HG03045 (cell line): ENCODE results near the gene MRPL11.

Source experiments
- ATAC-seq: cut with Tn5 transposase; IDR thresholded peaks from one replicate; pipeline ENCODE4 v1.9.1; 2021; ENCODE audit warnings: mild to moderate bottlenecking, moderate library complexity; ENCODE audit not compliant: unreplicated experiment

MRPL11 gene

GRCh38 chr11:66408488-66409214 is 30.0 kb downstream of the MRPL11 start:
- no peak for ATAC-seq

DNA sequence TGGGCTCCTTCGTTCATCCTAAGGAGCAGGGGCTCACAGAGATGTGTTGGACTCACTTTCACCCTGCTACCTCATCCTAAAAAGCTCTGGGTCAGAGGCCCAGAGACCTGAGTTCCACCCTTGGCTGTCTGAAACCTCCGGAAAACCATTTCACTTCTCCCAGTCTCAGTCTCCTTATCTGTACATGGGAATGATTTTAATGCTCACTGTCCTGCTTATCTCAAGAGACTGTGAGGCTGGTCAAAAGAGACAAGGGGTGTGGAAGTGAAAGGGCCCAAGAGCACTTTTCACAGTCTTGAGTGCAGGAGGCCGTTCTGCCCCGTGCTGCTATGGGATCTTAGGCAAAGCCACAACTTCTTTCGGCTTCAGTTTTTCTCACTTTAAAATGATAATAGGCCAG is 31.0 kb downstream of the MRPL11 start:
- ATAC-seq = no peak

- no peak for ATAC-seq
Observed at GRCh38 chr11:66393954-66394353, 44.7 kb downstream of the MRPL11 start.

DNA sequence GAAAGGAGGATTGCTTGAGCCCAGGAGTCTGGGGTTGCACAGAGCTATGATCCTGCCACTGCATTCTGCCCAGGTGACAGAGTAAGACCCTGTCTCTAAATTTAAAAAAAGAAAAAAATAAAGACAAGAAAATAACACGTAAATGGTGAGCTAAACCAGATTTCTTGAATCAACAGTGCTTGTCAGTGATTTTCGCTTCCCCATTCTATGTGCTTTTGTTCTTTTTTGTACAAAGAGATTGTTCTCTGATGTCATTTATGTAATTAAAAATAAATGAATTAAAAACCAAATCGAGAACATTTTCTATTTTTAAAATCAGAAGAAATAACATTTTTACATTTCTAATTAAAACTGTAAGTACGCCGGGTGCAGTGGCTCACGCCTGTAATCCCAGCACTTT is 47.3 kb downstream of the MRPL11 start:
- no peak for ATAC-seq

GRCh38 chr11:66388780-66389386 is 49.8 kb downstream of the MRPL11 start:
- ATAC-seq = no peak

- ATAC-seq = no peak
Observed at GRCh38 chr11:66386171-66387069, 52.2 kb downstream of the MRPL11 start.
